PC-9 (cell line): ENCODE results near the gene NAV3. TPM values are rescaled to one million over a fixed set of nuclear protein-coding genes. Genes with fewer than 3 reads are reported as not detected.

ENCODE experiments used
- BruUV-seq: library from RNA; stranded (reverse); fragments of 400-500 nt; replicated peaks from 2 replicates; lab custom pipeline; 2021; lab: Mats Ljungman, UMichigan
- CTCF ChIA-PET: fragments of 300-600 bp; sonication (Branson Sonifier 250); formaldehyde crosslinking; loops from one replicate; lab custom pipeline; 2022; ENCODE audit warnings: antibody characterized with exemption; lab: Charles Lee
- POLR2A ChIA-PET: fragments of 300-600 bp; sonication (Branson Sonifier 250); formaldehyde crosslinking; loops from one replicate; lab custom pipeline; 2022; ENCODE audit warnings: antibody characterized with exemption; ENCODE audit not compliant: unreplicated experiment; lab: Charles Lee
- DNase-seq, 2 experiments: peaks; one replicate each; pipeline versions ENCODE4 v3.0.0 to v3.0.0-alpha.2; 2015 to 2022; ENCODE audit warnings: mixed read lengths in 1 of 2
- H2AFZ ChIP-seq: fragments of 200-600 bp; sonication (generic); 2 replicates; pipeline ENCODE4 v1.8.1; 2017; ENCODE audit warnings: antibody characterized with exemption
- H3F3A ChIP-seq: fragments of 200-600 bp; sonication (generic); 2 replicates; pipeline ENCODE4 v1.8.1; 2017; ENCODE audit warnings: antibody characterized with exemption, mild to moderate bottlenecking, low read depth; ENCODE audit not compliant: insufficient read depth
- H3K27ac ChIP-seq: fragments of 200-600 bp; sonication (generic); 2 replicates; pipeline ENCODE4 v1.6.1; 2016; ENCODE audit warnings: mixed run types
- H3K27me3 ChIP-seq: fragments of 200-600 bp; sonication (generic); 2 replicates; pipeline ENCODE4 v1.6.1; 2016; ENCODE audit warnings: low read depth, mixed run types; ENCODE audit not compliant: insufficient read depth
- H3K36me3 ChIP-seq: fragments of 200-600 bp; sonication (generic); 2 replicates; pipeline ENCODE4 v1.6.1; 2016; ENCODE audit warnings: low read depth, mixed run types
- H3K4me1 ChIP-seq: fragments of 200-600 bp; sonication (generic); replicated peaks from 2 replicates; pipeline ENCODE4 v1.6.1; 2016; ENCODE audit warnings: mixed run types; ENCODE audit not compliant: insufficient read depth
- H3K4me2 ChIP-seq: fragments of 200-600 bp; sonication (generic); 2 replicates; pipeline ENCODE4 v1.6.1; 2017; ENCODE audit warnings: mixed run types
- H3K4me3 ChIP-seq: fragments of 200-600 bp; sonication (generic); 2 replicates; pipeline ENCODE4 v1.6.1; 2016; ENCODE audit warnings: mixed run types
- H3K79me2 ChIP-seq: fragments of 200-600 bp; sonication (generic); 2 replicates; pipeline ENCODE4 v1.6.1; 2017; ENCODE audit warnings: low read depth, mixed run types
- H3K9me2 ChIP-seq: fragments of 200-600 bp; sonication (generic); 2 replicates; pipeline ENCODE4 v1.8.1; 2017; ENCODE audit warnings: mild to moderate bottlenecking; ENCODE audit not compliant: insufficient read depth
- H3K9me3 ChIP-seq: fragments of 200-600 bp; sonication (generic); 2 replicates; pipeline ENCODE4 v1.8.1; 2016; ENCODE audit warnings: low read depth; ENCODE audit not compliant: insufficient read depth
- H4K20me1 ChIP-seq: fragments of 200-600 bp; sonication (generic); 2 replicates; pipeline ENCODE4 v1.8.1; 2017; ENCODE audit not compliant: insufficient read depth
- EZH2 ChIP-seq: fragments of 200-600 bp; sonication (generic); IDR thresholded peaks from 2 replicates; pipeline ENCODE4 v1.8.0; 2017; ENCODE audit warnings: antibody characterized with exemption, low read depth
- intact Hi-C: fragments of 100-400 bp; cut with micrococcal nuclease; formaldehyde crosslinking; loops from one replicate; pipeline ENCODE4 v1.10.0; 2022; ENCODE audit not compliant: unreplicated experiment
- total RNA-seq: library from RNA; stranded (reverse); gene quantifications from 2 replicates; pipeline ENCODE4 v1.2.3, GENCODE V29; 2021
- TF ChIP-seq, protein P1 (sequence below): fragments of 200-600 bp; sonication (generic); conservative IDR thresholded peaks from 2 replicates; pipeline ENCODE4 v1.6.1; 2017; ENCODE audit warnings: mixed run types, antibody characterized with exemption, mild to moderate bottlenecking, moderate library complexity

The NAV3 gene
- total RNA-seq, 1 experiment from 2014 or later = 13.6 TPM

DNA sequence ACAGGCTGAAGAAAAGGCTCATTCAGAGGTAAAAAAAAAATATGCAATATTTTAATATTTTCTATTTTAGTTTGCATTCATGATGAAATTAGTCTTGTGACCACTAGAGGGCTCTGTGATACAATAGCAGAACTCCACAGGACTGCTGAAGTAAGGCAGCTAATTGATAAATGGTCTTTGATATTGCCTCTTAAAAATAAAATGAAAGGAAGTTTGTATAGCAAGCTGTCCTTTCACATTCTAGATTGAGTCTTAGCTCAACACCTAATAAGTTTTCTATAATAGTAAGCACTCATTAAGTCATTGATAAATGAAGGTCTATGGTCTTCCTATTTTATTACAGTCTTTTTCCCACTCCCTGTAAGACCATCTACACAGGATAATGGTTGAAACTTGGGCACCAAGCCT, 315.7 kb downstream of the NAV3 start:
- Histone ChIP-seq H3K36me3 (no peaks in the 10 kb centered on the region), H3K27me3 (no peaks in the 10 kb centered on the region), H3K4me1 (no peaks in the 10 kb centered on the region), H3K27ac (no peak overlapping the region), H3K4me3 (no peak overlapping the region), H3K9me2 (no peaks in the 10 kb centered on the region), H3F3A (no peaks in the 10 kb centered on the region), H3K9me3 (no peaks in the 10 kb centered on the region), H2AFZ (no peak overlapping the region), H4K20me1 (no peaks in the 10 kb centered on the region), H3K4me2 (no peak overlapping the region), H3K79me2 (no peaks in the 10 kb centered on the region)
- POLR2A ChIA-PET = no interaction called here
- no TSS peak for BruUV-seq
- TF ChIP-seq, protein P1, sequence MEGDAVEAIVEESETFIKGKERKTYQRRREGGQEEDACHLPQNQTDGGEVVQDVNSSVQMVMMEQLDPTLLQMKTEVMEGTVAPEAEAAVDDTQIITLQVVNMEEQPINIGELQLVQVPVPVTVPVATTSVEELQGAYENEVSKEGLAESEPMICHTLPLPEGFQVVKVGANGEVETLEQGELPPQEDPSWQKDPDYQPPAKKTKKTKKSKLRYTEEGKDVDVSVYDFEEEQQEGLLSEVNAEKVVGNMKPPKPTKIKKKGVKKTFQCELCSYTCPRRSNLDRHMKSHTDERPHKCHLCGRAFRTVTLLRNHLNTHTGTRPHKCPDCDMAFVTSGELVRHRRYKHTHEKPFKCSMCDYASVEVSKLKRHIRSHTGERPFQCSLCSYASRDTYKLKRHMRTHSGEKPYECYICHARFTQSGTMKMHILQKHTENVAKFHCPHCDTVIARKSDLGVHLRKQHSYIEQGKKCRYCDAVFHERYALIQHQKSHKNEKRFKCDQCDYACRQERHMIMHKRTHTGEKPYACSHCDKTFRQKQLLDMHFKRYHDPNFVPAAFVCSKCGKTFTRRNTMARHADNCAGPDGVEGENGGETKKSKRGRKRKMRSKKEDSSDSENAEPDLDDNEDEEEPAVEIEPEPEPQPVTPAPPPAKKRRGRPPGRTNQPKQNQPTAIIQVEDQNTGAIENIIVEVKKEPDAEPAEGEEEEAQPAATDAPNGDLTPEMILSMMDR = peak; percentile 86
- no peak for TF ChIP-seq EZH2
- no peak for DNase-seq
- intact Hi-C loops = loop anchor here (1.0 to 10.0 kb wide), 4 partner anchors 860 to 1228 kb away; no protein-coding TSS in a partner anchor
- CTCF ChIA-PET = no interaction called here

DNA sequence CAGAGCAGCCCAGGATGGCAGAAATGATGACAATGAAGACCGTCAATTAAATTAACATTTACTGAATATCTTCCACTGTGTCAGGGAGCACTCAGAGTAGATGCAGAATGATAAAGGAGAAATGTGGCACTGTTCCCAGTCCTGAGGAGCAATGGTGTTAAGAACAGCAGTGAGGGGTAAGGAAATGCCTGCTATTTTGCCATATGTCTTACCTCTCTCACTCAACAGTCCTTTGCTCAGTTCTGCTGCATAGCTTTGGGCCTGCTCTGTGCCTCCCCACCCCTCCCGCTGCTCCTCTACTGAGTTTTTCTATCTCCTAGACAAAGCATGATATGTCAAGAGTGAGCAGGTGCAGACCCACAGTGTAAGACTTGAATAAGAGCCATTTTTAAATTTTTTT, 318.8 kb downstream of the NAV3 start:
- Histone ChIP-seq H3K27ac (no peak overlapping the region), H3K4me2 (no peak overlapping the region), H3K36me3 (no peaks in the 10 kb centered on the region), H2AFZ (no peak overlapping the region), H4K20me1 (no peaks in the 10 kb centered on the region), H3K27me3 (no peaks in the 10 kb centered on the region), H3K4me1 (no peaks in the 10 kb centered on the region), H3F3A (no peaks in the 10 kb centered on the region), H3K4me3 (no peak overlapping the region), H3K9me3 (no peaks in the 10 kb centered on the region), H3K9me2 (no peaks in the 10 kb centered on the region), H3K79me2 (no peaks in the 10 kb centered on the region)
- no peak for DNase-seq
- BruUV-seq = no TSS peak
- ChIA-PET CTCF (no interaction called here), POLR2A (no interaction called here)
- intact Hi-C loops = loop anchor here (10.0 kb wide), 2 partner anchors 1195 to 1225 kb away; no protein-coding TSS in a partner anchor
- TF ChIP-seq EZH2 = no peak
- TF ChIP-seq, protein P1 = no peak

DNA sequence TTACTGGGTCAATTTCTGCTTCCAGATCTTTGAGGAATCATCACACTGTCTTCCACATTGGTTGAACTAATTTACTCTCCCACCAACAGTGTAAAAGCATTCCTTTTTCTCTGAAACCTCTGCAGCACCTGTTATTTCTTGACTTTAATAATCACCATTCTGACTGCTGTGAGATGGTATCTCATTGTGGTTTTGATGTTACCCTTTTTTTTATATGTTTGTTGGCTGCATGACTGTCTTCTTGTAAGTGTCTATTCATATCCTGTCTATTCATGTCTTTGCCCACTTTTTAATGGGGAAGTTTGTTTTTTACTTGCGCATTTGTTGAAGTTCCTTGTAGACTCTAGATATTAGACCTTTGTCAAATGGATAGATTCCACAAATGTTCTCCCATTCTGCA, 324.9 kb downstream of the NAV3 start:
- Histone ChIP-seq H3K9me3 (no peaks in the 10 kb centered on the region; the same call in 1 of the 2 replicates), H3K4me1 (no peaks in the 10 kb centered on the region), H3K36me3 (no peaks in the 10 kb centered on the region), H3K9me2 (peaks cover 6% of the 10 kb centered on the region; the same call in 1 of the 2 replicates), H3K27ac (no peak overlapping the region), H3K4me3 (no peak overlapping the region), H3F3A (no peaks in the 10 kb centered on the region), H3K79me2 (no peaks in the 10 kb centered on the region), H3K27me3 (no peaks in the 10 kb centered on the region), H4K20me1 (no peaks in the 10 kb centered on the region), H3K4me2 (no peak overlapping the region), H2AFZ (no peak overlapping the region)
- intact Hi-C loops = no loop called here
- no peak for TF ChIP-seq EZH2
- TF ChIP-seq, protein P1 = no peak
- BruUV-seq = no TSS peak
- DNase-seq = no peak
- ChIA-PET CTCF (no interaction called here), POLR2A (no interaction called here)
